ENCODE data around the gene PLPP6. TPM values are rescaled to one million over a fixed set of nuclear protein-coding genes. Genes with fewer than 3 reads are reported as not detected.

The PLPP6 gene
- total RNA-seq, 1 experiment from 2014 or later = 30.9 TPM

GRCh38 chr9:4679268-4680172, 17.4 kb downstream of the PLPP6 start, which contains the start of gene CDC37L1:
Gene CDC37L1 (plus strand): TSS chr9:4679569. CDS start chr9:4679768, 199 bp downstream.
- TF ChIP-seq, protein P1, sequence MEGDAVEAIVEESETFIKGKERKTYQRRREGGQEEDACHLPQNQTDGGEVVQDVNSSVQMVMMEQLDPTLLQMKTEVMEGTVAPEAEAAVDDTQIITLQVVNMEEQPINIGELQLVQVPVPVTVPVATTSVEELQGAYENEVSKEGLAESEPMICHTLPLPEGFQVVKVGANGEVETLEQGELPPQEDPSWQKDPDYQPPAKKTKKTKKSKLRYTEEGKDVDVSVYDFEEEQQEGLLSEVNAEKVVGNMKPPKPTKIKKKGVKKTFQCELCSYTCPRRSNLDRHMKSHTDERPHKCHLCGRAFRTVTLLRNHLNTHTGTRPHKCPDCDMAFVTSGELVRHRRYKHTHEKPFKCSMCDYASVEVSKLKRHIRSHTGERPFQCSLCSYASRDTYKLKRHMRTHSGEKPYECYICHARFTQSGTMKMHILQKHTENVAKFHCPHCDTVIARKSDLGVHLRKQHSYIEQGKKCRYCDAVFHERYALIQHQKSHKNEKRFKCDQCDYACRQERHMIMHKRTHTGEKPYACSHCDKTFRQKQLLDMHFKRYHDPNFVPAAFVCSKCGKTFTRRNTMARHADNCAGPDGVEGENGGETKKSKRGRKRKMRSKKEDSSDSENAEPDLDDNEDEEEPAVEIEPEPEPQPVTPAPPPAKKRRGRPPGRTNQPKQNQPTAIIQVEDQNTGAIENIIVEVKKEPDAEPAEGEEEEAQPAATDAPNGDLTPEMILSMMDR (conservative IDR thresholded peaks at IDR 0.05; ENCODE audit: low read depth, low read length) = peak; percentile 63
- no peak for TF ChIP-seq EZH2 (IDR thresholded peaks at IDR 0.05; ENCODE audit: borderline replicate concordance, low read depth, low read length, poor library complexity, severe bottlenecking)
- Histone ChIP-seq H3K4me1 (ENCODE audit: insufficient read depth, low read length, poor library complexity, severe bottlenecking) (peaks cover 20% of the 10 kb centered on the region), H3K36me3 (ENCODE audit: insufficient read depth, low read length, poor library complexity, severe bottlenecking) (peaks cover 3% of the 10 kb centered on the region), H3K27me3 (replicated peaks; ENCODE audit: insufficient read depth, low read depth, low read length, poor library complexity) (no peaks in the 10 kb centered on the region), H3K27ac (ENCODE audit: low read depth, low read length, poor library complexity, severe bottlenecking) (peak within 1 kb of the TSS; percentile 98), H3K9me3 (ENCODE audit: low read depth, low read length, poor library complexity, severe bottlenecking) (no peaks in the 10 kb centered on the region), H3K4me3 (ENCODE audit: low read depth, low read length, poor library complexity, severe bottlenecking) (peak within 1 kb of the TSS; percentile 83)
- CTCF ChIA-PET = interaction anchor here (0.7 kb wide), 1 partner anchor 1151 kb away, joined by 5 read pairs; no protein-coding TSS in a partner anchor
- POLR2A ChIA-PET (ENCODE audit: low non-redundant PET) = interaction anchor here (1.0 kb wide), 2 partner anchors 14 to 23 kb away, joined by 3 to 10 read pairs; no protein-coding TSS in a partner anchor
- BruUV-seq (replicated peaks) = no TSS peak
- DNase-seq (ENCODE audit: low spot score) = peak; percentile 98
- intact Hi-C loops (cut with micrococcal nuclease; ENCODE audit: unreplicated experiment) = loop anchor here (1.0 kb wide), 1 partner anchor 17 kb away; the partner anchor contains the start of gene PLPP6

GRCh38 chr9:4680173-4680525, 18.1 kb downstream of the PLPP6 start:
- no peak for DNase-seq (ENCODE audit: low spot score)
- no peak for TF ChIP-seq EZH2 (IDR thresholded peaks at IDR 0.05; ENCODE audit: borderline replicate concordance, low read depth, low read length, poor library complexity, severe bottlenecking)
- TF ChIP-seq, protein P1 (conservative IDR thresholded peaks at IDR 0.05; ENCODE audit: low read depth, low read length) = no peak
- no TSS peak for BruUV-seq (replicated peaks)
- intact Hi-C loops (cut with micrococcal nuclease; ENCODE audit: unreplicated experiment) = no loop called here
- Histone ChIP-seq H3K27ac (ENCODE audit: low read depth, low read length, poor library complexity, severe bottlenecking) (peak overlapping the region; percentile 98), H3K9me3 (ENCODE audit: low read depth, low read length, poor library complexity, severe bottlenecking) (no peaks in the 10 kb centered on the region), H3K27me3 (replicated peaks; ENCODE audit: insufficient read depth, low read depth, low read length, poor library complexity) (no peaks in the 10 kb centered on the region), H3K4me1 (ENCODE audit: insufficient read depth, low read length, poor library complexity, severe bottlenecking) (peaks cover 20% of the 10 kb centered on the region), H3K36me3 (ENCODE audit: insufficient read depth, low read length, poor library complexity, severe bottlenecking) (peaks cover 10% of the 10 kb centered on the region), H3K4me3 (ENCODE audit: low read depth, low read length, poor library complexity, severe bottlenecking) (peak overlapping the region; percentile 83)
- CTCF ChIA-PET = no interaction called here
- POLR2A ChIA-PET (ENCODE audit: low non-redundant PET) = no interaction called here

DNA sequence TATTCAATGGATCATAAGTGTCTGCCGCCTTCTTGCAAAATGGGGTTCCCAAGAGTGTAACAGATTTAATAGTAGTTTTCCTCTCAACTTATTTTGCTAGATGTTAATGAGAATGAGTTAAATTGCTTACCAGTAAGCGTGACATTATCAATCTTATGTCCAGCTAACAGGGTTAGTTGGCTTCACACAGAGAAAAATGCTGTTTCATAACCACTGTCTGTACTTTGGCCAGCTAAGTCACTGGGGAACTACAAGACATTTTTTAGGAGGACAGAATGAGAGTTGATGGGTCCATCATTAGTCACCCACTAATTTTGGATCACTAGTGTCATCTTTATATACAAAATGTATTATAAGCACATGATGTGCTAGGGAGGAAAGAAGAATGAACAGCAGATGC, 18.7 kb downstream of the PLPP6 start:
- TF ChIP-seq, protein P1 (conservative IDR thresholded peaks at IDR 0.05; ENCODE audit: low read depth, low read length) = no peak
- no peak for TF ChIP-seq EZH2 (IDR thresholded peaks at IDR 0.05; ENCODE audit: borderline replicate concordance, low read depth, low read length, poor library complexity, severe bottlenecking)
- Histone ChIP-seq H3K27me3 (replicated peaks; ENCODE audit: insufficient read depth, low read depth, low read length, poor library complexity) (no peaks in the 10 kb centered on the region), H3K9me3 (ENCODE audit: low read depth, low read length, poor library complexity, severe bottlenecking) (no peaks in the 10 kb centered on the region), H3K4me3 (ENCODE audit: low read depth, low read length, poor library complexity, severe bottlenecking) (peak overlapping the region; percentile 83), H3K27ac (ENCODE audit: low read depth, low read length, poor library complexity, severe bottlenecking) (peak overlapping the region; percentile 98), H3K36me3 (ENCODE audit: insufficient read depth, low read length, poor library complexity, severe bottlenecking) (peaks cover 16% of the 10 kb centered on the region), H3K4me1 (ENCODE audit: insufficient read depth, low read length, poor library complexity, severe bottlenecking) (peaks cover 25% of the 10 kb centered on the region)
- ChIA-PET CTCF (no interaction called here), POLR2A (ENCODE audit: low non-redundant PET) (no interaction called here)
- no TSS peak for BruUV-seq (replicated peaks)
- no peak for DNase-seq (ENCODE audit: low spot score)
- intact Hi-C loops (cut with micrococcal nuclease; ENCODE audit: unreplicated experiment) = no loop called here
